Stimulated activated effector memory CD8-positive, alpha-beta T cell treated with anti-CD3 and anti-CD28 coated beads, Interleukin-12 subunit alpha, Interleukin-12 subunit beta, amount 100 ng/mL, for 72 hours (primary cell): ENCODE results near the gene APEH.

Experiments used
- ATAC-seq: fragments of 150-1000 bp; cut with Tn5 transposase; 2 replicates; pipeline ENCODE4 v1.10.0; 2021
- DNase-seq, 2 donors: peaks; one replicate each; pipeline ENCODE4 v3.0.0; 2021 to 2022; ENCODE audit warnings: low spot score in 2 of 2
- H3K27ac Mint-ChIP-seq: one replicate; pipeline ENCODE4 v1.8.0; 2022; ENCODE audit warnings: mild to moderate bottlenecking, mixed read lengths
- H3K36me3 Mint-ChIP-seq: one replicate; pipeline ENCODE4 v1.8.0; 2022; ENCODE audit warnings: mild to moderate bottlenecking, mixed read lengths
- H3K4me1 Mint-ChIP-seq: one replicate; pipeline ENCODE4 v1.8.0; 2022; ENCODE audit warnings: mixed read lengths
- H3K4me3 Mint-ChIP-seq: one replicate; pipeline ENCODE4 v1.8.0; 2022; ENCODE audit warnings: mild to moderate bottlenecking, mixed read lengths
- H3K9me3 Mint-ChIP-seq: one replicate; pipeline ENCODE4 v1.8.0; 2022; ENCODE audit warnings: mixed read lengths

The APEH gene

DNA sequence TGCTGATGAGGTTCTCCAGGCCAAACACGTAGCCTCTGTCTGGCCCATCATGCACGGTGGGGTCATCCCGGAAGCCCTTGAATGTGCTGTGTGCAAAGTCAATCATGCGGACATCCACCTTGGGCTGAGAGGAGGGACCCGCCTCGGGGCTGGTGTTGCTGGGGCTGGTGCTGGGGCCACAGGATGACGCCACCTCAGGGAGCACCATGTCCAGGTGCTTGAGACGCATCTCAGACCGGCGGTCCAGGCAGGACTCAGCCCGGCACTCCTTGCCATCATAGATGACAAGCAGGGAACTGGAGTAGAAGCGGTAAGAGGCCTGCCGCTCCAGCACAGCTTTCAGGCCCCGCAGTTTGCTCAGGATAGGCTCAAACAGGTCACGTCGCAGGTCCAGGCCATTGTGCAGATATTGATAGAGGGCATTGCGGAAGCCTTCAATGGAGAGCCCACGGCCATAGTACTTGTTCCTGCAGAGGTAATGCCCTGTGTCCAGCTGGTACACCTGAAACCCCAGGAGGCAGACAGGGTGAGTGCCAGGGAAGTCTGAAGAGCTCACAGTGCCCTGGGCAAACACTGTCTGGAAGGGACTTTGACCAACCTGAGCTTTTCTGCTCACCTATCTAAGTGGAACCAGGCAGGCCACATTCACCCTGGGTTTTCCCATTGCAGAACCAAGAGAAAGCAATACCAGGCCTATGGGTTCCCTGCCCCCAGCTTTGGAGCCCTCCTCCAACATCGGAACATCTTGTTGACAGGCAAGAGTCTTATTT, 53.2 kb downstream of the APEH start:
- H3K36me3 Mint-ChIP-seq, result peaks cover 71% of the 10 kb centered on the region
- DNase-seq (no peak), ATAC-seq (no peak)
- no peak overlapping the region for H3K27ac Mint-ChIP-seq
- no peaks in the 10 kb centered on the region for H3K9me3 Mint-ChIP-seq
- H3K4me1 Mint-ChIP-seq, result peaks cover 21% of the 10 kb centered on the region
- no peak overlapping the region for H3K4me3 Mint-ChIP-seq

DNA sequence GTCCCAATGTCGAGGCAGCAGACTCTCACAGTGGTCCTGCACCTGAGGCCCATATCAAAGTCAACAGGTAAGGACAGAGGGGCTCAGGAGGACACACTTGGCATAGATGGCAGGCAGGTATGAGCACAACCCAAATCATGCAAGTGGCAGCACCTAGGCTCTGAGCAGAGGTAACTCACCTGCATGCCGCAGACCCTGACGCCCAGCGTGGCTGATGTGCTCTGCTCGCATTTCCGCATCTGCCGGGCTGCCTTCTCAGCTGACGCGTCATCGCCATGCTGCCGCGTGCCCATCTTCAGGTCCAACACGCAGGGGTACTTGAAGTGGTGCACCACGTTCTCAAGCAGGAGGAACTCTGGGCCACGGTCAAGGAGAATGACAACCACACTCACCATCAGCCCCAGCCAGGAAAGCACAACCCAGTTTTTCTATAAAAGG, 53.8 kb downstream of the APEH start:
- Mint-ChIP-seq H3K9me3 (no peaks in the 10 kb centered on the region), H3K4me3 (no peak overlapping the region), H3K36me3 (peaks cover 72% of the 10 kb centered on the region), H3K27ac (no peak overlapping the region), H3K4me1 (peaks cover 15% of the 10 kb centered on the region)
- DNase-seq (no peak), ATAC-seq (no peak)

DNA sequence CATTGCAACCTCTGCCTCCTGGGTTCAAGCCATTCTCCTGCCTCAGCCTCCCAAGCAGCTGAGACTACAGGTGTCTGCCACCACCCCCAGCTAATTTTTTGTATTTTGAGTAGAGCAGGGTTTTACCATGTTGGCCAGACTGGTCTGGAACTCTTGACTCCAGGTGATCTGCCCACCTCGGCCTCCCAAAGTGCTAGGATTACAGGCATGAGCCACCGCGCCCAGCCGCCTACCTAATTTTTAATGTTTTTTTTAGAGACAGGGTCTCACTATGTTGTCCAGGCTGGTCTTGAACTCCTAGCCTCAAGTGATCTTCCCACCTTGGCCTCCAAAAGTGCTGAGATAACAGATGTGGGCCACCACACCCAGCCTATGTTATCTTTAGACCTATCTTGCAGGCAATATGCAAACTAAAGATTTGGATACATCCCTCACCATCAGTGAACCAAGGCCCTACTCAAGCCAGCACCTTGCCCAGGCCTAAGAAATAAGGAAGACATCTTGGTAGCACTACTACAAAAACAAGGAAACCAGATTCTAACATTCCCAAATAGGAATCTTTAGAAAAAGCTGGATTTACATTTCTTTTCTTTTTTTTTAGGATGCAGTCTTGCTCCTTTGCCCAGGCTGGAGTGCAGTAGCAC, 55.9 kb downstream of the APEH start:
- H3K27ac Mint-ChIP-seq, result no peak overlapping the region
- H3K4me1 Mint-ChIP-seq, result no peaks in the 10 kb centered on the region
- peaks cover 76% of the 10 kb centered on the region for H3K36me3 Mint-ChIP-seq
- H3K4me3 Mint-ChIP-seq, result no peak overlapping the region
- no peak for ATAC-seq
- DNase-seq, result no peak
- no peaks in the 10 kb centered on the region for H3K9me3 Mint-ChIP-seq

DNA sequence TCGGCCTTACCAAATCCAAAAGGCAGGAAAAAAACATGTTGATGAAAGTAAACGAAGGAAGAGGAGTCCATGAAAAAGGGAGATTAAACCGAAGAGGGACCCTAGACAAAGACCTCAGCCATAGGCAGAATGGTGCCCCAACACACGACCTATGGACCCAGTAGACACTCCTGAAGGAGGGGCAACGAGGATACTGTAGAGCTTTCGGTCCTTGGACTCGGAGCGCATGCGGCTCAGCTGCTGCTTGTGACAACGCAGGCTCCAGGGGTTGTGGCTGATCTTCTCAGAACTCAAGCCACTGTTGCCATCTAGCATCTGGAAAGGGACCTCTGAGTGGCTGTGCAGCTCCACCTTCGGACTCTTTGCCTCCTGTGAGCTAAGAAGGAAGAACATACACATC, 58.4 kb downstream of the APEH start:
- DNase-seq, result no peak
- Mint-ChIP-seq H3K4me1 (peaks cover 6% of the 10 kb centered on the region), H3K27ac (no peak overlapping the region), H3K4me3 (no peak overlapping the region), H3K36me3 (peaks cover 99% of the 10 kb centered on the region), H3K9me3 (no peaks in the 10 kb centered on the region)
- ATAC-seq, result no peak

- peaks cover 99% of the 10 kb centered on the region for H3K36me3 Mint-ChIP-seq
- H3K27ac Mint-ChIP-seq, result no peak overlapping the region
- peaks cover 6% of the 10 kb centered on the region for H3K4me1 Mint-ChIP-seq
- DNase-seq (no peak), ATAC-seq (no peak)
- H3K4me3 Mint-ChIP-seq, result no peak overlapping the region
- no peaks in the 10 kb centered on the region for H3K9me3 Mint-ChIP-seq
Measured at GRCh38 chr3:49733551-49733950, 59.4 kb downstream of the APEH start.
